AG08396 (cell line): ENCODE results near the gene ADAMTSL2.
"Not testable (repeated sequence)": the region's sequence is repeated elsewhere in the genome, so short reads cannot be mapped to it uniquely, and the experiment has no call there.

Experiments
- DNase-seq: peaks from one replicate; pipeline ENCODE4 v3.0.0; 2012; ENCODE audit warnings: low spot score, mixed read lengths

The ADAMTSL2 gene

DNA sequence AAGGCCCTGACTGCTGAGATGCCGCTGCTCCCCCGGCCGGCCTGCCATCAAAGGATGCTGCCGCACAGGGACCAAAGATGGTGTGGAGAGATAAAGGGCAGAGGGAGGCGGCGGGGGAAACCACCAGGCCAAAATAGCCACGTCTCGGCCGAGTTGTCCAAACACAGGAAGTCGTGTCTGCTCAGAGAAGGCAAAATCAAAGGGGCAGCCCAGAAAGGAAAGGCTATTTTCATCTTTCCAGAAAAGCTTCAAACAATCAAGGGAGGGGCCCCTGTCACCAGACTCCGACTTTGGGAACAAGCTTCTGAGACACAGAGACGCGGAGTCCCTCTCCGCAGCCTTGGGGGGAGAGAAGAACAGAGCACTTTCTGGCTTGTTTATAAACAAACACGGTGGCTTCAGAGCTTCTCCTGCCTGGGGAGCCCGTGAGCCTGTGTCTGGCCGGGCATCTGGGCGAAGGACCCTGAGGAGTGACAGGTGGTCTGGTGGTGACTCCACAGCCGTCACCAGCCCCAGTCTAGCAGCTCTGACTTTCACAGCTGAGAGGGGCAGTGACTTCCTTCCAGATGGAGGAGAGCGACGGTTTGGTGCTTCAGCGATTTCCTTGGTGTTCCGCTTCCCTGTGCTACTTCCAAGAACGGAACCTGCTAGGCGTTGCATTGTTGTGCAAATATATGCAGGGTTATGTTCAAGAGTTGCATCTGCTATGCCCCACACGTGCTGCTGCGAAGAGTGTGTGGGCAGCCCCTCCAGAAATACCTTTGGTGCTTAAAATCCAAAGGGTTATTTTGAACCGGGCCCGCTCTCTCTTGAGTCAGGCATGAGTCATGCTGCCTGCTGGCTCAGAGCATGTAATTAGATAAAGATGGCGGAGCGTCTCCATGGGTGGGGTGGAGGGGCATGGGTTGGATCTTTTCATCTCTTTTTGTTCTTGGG, 24.0 kb downstream of the ADAMTSL2 start:
- DNase-seq = peak; percentile 91

DNA sequence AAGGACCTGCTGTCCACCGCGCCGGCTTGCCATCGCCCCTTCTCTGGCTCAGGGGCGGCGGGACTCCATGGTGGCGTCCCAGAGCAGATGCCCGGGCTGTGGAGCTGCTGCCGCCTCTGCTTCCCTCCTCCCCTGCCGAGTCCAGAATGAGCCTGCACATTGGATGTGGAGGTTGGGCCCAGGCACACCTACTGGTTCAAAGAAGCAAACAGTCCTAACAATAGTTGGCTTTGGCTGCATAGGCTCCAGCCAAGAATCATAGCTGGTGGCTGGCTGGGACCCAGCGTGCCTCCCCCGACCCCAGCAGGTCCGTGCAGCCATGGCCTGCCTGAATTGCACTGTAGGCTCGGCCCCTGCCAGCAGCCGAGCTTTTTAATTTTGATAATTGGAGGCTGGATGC, 25.8 kb downstream of the ADAMTSL2 start:
- no peak for DNase-seq

DNA sequence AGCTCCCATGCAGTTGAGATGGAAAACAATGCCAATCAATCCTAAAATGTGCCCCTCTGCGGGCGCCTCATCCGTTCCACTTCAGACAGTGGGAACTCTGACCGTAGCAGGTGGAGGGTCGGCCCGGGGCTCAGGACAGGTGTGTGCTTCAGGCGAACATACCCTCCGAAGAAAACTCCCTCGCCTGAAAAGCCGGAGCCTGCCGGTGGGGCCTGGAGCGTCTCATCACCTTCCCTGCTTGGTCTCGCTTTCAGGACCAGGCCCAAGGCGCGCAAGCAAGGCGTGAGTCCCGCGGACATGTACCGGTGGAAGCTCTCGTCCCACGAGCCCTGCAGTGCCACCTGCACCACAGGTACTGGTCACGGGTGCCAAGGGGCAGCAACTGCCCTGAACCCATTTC, 26.4 kb downstream of the ADAMTSL2 start:
- no peak for DNase-seq

DNA sequence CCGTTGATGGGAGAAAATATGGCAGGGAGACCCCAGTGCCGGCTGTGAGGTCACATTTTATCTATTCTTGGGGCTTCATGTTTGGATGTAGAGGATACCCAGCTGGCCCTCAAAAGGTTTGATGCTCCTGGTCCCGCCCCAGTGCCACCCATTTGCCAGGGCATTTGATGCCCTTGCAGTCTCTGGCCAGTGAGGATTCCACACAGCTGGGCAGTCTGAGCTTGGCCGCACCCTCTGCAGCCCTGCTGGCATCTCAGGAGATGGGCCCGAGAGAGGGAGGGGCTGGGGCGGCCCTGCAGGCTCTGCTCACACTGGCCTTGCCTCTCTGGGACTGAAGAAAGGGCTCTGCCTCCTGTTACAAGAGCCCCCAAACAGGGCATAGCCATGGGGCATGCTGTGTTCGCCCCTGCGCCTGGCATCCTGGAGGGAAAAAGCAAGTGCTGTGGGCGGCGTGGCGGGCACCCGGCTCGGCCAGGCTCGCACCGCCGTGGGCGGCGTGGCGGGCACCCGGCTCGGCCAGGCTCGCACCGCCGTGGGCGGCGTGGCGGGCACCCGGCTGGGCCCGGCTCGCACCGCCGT, 27.6 kb downstream of the ADAMTSL2 start:
- DNase-seq = no peak

DNA sequence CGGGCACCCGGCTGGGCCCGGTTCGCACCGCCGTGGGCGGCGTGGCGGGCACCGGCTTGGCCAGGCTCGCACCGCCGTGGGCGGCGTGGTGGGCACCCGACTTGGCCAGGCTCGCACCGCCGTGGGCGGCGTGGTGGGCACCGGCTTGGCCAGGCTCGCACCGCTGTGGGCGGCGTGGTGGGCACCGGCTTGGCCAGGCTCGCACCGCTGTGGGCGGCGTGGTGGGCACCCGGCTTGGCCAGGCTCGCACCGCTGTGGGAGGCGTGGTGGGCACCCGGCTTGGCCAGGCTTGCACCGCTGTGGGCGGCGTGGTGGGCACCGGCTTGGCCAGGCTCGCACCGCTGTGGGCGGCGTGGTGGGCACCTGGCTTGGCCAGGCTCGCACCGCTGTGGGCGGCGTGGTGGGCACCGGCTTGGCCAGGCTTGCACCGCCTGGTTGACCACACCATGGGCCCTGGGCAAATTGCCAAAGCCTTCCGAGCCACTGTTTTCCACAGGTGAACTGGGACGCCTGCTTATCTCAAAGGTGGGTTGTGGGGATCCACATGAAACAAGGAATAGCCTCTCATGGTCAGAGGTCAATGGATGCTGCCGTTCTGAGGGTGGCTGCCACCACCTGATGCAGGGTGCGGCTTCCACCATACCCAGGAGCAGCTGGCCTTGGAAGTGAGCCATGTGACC, 28.2 kb downstream of the ADAMTSL2 start:
- DNase-seq = no peak

DNA sequence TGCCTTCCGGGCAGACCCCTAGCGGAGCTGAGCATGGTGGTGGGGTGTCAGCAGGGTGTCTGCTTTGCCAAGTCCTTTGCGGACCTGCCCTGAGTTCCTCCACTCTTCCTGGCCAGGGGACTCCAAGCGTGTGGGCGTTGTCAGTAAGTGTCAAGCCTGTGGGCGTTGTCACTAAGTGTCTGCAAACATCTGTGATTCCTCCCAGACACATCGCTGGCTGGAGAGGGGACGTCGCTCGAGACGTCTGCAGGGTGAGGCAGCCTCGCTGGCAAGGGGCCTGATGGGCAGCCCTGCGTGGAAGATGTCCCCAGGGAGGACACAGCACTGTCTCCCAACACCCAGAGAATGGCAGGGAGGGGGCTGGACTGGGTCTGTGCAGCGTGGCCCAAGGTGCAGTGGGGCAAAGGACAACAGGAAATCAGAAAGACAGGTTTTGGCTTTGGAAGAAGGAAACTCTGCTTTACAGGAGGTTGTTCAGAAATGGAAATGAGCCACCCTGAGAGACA, 28.8 kb downstream of the ADAMTSL2 start:
- DNase-seq = peak; percentile 60

DNA sequence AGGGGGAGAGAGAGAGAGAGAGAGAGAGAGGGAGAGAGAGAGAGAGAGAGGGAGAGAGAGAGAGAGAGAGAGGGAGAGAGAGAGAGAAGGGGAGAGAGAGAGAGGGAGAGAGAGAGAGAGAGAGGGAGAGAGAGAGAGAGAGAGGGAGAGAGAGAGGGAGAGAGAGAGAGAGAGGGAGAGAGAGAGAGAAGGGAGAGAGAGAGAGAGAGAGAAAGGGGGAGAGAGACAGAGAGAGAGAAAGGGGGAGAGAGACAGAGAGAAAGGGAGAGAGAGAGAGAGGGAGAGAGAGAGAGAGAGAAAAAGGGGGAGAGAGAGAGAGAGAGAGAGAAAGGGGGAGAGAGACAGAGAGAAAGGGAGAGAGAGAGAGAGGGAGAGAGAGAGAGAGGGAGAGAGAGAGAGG, 29.3 kb downstream of the ADAMTSL2 start:
- not testable (repeated sequence) for DNase-seq

DNA sequence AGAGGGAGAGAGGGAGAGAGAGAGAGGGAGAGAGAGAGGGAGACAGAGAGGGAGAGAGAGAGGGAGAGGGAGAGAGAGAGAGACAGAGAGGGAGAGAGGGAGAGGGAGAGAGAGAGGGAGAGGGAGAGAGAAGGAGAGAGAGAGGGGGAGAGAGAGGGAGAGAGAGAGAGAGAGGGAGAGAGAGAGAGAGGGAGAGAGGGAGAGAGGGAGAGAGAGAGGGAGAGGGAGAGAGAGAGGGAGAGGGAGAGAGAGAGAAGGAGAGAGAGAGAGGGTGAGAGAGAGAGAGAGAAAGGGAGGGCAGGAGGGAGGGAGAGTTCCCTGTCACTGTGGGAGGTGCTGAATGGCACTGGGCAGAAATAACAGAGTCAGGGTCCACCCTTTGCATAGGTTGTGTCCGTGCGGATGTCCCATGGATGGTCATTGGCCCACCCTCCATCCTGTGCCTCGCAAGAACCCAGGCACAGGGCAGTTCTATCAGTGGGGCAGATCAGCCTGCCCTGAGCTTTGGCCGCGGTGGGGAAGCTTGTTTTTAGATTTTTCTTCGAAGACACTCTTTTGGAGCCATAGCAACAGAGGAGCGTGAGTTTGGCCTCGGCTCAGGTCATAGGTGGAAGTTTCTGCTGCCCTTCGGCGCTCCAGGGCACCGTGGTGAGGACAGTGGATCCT, 30.1 kb downstream of the ADAMTSL2 start:
- DNase-seq = no peak

- DNase-seq = no peak
These were observed 31.9 kb downstream of the ADAMTSL2 start for GRCh38 chr9:133566382-133566781.

DNA sequence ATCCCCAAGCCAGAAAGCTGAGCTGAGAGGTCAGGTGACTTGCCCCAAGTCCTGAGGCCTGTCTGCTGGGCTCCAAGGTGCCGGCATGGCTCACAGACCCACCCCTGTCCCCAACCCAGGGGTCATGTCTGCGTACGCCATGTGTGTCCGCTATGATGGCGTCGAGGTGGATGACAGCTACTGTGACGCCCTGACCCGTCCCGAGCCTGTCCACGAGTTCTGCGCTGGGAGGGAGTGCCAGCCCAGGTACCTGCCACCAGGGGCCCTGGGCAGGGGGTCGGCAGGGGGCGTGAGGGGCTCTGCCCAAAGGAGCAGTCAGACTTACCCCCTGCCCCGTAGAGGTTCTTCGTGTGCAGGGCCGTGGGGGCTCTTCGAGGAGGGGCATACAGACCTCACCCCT, 32.3 kb downstream of the ADAMTSL2 start:
- no peak for DNase-seq

GRCh38 chr9:133568186-133568585, 33.7 kb downstream of the ADAMTSL2 start:
- DNase-seq = no peak

DNA sequence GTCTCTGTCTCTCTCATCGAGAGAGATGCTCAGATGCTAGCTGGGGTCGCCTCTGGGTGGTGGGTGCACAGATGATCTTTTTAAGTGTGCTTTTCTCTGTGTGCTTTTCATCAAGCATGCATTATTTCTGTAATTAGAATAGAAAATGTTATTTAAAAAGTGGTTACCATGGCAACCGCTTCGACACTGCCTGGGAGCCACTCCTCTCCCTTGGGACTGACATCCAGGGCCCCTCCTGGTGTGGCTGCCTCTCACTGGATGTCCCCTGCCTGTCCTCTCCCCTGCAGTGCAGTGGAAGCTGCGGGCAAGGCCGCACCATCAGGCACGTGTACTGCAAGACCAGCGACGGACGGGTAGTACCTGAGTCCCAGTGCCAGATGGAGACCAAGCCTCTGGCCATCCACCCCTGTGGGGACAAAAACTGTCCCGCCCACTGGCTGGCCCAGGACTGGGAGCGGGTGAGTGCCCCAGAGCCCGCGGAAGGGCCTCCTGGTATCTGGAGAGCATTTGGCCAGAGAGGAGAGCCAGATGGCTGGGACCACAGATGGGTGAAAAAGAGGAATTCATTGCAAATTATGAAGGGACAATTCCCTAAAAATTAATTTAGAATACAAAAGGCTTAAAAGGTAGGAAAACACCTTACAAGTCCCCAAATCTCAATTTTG, 34.7 kb downstream of the ADAMTSL2 start:
- DNase-seq = no peak

DNA sequence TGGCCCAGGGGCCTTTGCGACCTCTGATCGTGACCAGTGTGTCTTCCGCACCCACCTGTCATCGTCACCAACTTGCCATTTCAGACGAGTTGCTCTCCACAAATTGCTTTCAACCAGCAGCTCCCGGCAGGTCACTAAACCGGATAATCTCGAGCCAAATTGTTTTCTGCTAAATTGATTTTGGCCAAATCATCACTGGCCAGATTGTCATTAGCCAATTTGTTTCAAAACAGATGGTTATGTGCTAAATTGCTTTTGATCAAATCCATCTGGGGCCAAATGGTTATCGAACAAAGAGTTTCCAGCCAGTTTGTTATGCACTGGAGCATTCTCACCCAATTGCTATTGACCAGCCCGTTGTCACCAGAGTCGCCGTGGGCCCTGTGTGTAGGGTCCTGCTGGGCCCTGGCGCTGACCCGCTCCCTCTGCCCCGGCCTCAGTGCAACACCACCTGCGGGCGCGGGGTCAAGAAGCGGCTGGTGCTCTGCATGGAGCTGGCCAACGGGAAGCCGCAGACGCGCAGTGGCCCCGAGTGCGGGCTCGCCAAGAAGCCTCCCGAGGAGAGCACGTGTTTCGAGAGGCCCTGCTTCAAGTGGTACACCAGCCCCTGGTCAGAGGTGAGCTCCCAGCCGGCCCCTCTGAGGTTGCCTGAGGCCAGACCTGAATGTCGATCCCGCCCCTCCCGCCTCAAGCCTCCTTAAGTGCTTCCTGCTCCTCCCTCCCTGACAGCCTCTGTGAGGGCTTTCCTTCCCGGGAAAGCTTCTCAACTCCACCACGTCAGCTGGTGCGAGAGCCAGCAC, 35.6 kb downstream of the ADAMTSL2 start:
- DNase-seq = no peak

DNA sequence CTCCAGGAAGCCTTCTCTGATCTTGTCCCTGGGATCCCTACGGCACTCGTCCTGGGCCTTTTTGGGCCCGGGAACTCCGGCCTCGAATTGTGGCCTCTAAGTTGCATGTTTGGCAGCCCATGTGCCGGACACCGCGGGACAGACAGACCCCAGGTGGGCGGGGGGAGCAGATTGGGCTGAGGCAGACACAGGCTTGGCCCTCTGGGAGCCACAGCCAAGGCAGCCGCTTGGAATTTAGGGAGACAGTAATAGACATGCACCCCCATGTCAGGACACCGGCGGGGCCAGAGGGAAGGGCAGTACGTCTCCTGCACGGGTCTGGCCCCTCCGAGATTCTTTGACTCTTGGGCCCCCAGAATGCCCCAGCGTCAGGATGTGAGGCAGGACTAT, 36.2 kb downstream of the ADAMTSL2 start:
- no peak for DNase-seq

GRCh38 chr9:133571391-133571890, 36.9 kb downstream of the ADAMTSL2 start:
- no peak for DNase-seq

GRCh38 chr9:133571896-133572595, 37.5 kb downstream of the ADAMTSL2 start:
- DNase-seq = no peak

DNA sequence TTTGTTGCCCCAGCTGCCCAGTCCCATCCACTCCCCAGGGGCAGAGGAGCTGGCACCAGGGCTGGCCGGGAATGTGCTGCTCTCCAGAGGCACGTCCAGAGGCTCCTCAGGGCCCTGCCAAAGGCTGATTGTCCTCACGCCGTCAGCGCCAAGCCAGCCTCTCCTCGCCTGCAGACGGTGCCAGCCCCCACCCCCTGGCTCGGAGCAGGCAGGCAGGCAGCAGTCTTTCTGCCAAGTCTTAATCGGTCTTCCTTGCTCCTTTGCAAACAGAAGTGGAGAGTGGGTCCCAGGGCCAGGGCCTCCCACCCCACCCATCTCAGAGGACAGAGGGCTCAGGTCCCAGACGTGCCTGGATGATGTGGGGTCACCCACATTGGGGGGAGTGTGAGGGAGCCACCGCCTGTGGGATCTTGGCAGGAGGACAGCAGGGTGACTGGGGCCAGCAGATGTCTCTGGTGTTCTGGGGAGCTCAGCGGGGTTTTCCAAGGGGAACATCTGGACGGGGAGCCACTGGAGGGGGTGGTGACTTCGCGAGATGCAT, 38.4 kb downstream of the ADAMTSL2 start:
- no peak for DNase-seq

GRCh38 chr9:133573791-133574515, 39.4 kb downstream of the ADAMTSL2 start:
- DNase-seq = no peak

GRCh38 chr9:133574771-133575170, 40.3 kb downstream of the ADAMTSL2 start:
- DNase-seq = no peak
